ENCODE results near the gene CAMTA1. TPM values are rescaled to one million over a fixed set of nuclear protein-coding genes. Genes with fewer than 3 reads are reported as not detected.

CAMTA1 gene
- total RNA-seq, 2 donors from 2014 or later = 100 to 102 TPM

DNA sequence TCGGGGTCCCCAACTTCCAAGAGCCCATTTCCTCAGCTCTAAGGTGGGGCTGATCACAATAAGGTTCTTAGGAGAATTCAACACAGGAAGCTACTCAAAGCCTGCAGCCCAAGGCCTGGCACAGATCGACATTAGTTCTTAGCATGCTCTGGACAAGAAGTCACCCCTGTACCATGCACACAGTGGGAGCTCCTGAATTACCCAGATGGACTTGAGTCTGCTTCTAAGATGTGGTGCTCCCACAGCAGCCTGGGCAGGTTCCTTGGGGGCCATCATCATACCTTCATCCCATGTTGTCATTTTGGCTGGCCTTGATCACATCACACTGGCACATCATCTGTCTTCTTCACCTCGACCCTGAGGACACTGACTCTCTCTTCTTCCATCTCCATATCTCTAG is 832.6 kb downstream of the CAMTA1 start:
- 82% methylated on average over 3 of the region's 3 CpGs for WGBS
- no peak overlapping the region for H3K27ac ChIP-seq
- TF ChIP-seq POLR2A (IDR thresholded peaks at IDR 0.05) (no peak), POLR2AphosphoS5 (IDR thresholded peaks at IDR 0.05) (no peak)
- TF ChIP-seq, protein P1, sequence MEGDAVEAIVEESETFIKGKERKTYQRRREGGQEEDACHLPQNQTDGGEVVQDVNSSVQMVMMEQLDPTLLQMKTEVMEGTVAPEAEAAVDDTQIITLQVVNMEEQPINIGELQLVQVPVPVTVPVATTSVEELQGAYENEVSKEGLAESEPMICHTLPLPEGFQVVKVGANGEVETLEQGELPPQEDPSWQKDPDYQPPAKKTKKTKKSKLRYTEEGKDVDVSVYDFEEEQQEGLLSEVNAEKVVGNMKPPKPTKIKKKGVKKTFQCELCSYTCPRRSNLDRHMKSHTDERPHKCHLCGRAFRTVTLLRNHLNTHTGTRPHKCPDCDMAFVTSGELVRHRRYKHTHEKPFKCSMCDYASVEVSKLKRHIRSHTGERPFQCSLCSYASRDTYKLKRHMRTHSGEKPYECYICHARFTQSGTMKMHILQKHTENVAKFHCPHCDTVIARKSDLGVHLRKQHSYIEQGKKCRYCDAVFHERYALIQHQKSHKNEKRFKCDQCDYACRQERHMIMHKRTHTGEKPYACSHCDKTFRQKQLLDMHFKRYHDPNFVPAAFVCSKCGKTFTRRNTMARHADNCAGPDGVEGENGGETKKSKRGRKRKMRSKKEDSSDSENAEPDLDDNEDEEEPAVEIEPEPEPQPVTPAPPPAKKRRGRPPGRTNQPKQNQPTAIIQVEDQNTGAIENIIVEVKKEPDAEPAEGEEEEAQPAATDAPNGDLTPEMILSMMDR (IDR thresholded peaks at IDR 0.05) = no peak
- no peaks in the 10 kb centered on the region for H3K9me3 ChIP-seq
- no peaks in the 10 kb centered on the region for H3K36me3 ChIP-seq
- DNase-seq (ENCODE audit: low spot score) = no peak
- intact Hi-C loops (cut with DNase I) = no loop called here
- no peak overlapping the region for H3K4me3 ChIP-seq
- H3K4me1 ChIP-seq (replicated peaks) = no peaks in the 10 kb centered on the region
- H3K27me3 ChIP-seq (replicated peaks; ENCODE audit: insufficient read depth) = peaks cover 5% of the 10 kb centered on the region

DNA sequence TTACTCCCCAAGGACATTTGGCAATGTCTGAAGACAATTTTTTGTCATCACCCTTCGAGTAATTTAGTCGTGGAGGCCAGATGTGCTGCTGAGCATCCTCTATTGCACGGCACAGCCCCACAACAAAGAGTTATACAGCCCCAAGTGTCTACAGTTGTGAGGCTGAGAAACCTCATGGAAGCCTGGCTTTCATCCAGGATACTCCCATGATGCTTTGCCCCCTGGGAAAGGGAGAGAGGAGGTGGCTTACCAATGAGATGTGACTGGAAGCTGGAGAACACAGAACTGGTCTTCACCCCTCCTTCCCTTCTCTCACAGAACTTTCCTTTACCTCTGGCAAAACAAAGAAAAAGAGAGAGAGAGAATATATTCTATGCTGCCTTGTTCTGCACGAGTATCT is 834.9 kb downstream of the CAMTA1 start:
- intact Hi-C loops (cut with DNase I) = no loop called here
- Histone ChIP-seq H3K9me3 (no peaks in the 10 kb centered on the region), H3K27ac (no peak overlapping the region), H3K4me1 (replicated peaks) (no peaks in the 10 kb centered on the region), H3K27me3 (replicated peaks; ENCODE audit: insufficient read depth) (peaks cover 5% of the 10 kb centered on the region), H3K4me3 (no peak overlapping the region), H3K36me3 (no peaks in the 10 kb centered on the region)
- no peak for TF ChIP-seq POLR2A (IDR thresholded peaks at IDR 0.05)
- TF ChIP-seq, protein P1 (IDR thresholded peaks at IDR 0.05) = no peak
- no peak for TF ChIP-seq POLR2AphosphoS5 (IDR thresholded peaks at IDR 0.05)
- WGBS = 76% methylated on average over 4 of the region's 4 CpGs
- DNase-seq (ENCODE audit: low spot score) = no peak

DNA sequence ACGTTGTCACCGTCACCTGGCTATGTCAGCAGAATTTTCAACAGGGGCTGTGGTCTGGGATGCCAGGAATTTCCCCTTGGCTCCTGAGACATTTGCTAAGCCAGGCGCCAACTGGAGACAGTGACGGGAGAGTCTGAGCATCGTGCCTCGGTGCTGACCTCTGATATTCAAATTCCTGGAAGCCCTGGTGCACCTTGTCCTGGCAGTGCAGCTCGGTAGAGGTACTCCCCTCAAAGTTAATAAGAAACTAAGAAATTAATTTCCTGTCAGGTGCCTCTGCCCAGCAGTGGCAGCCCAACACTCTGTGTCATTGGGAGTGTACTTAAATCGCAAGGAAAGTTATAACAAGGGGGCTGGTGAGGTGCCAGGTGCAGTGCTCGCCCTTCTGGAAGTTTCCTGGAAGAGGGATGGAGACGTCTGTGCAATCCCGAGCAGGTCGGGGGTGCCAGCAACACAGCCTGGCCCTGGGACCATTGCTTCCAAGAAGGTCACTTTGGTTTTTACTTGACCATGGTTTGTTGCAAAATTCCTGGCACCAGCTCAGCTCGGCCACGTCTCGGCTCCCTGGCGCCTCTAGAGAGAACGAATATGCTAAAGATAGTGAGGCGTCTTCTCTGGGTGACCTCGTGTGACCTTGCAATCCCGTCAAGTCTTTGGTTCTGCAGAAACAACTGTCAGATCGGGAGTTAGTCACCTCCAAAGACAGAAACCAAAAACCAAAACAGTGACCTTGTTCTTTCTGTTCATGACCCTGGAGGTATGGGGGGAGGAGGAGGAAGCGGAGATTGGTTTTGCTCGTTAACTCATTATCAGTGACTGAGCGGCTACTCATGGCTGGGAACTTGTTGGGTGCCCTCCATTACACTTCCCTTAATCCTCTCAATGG is 836.3 kb downstream of the CAMTA1 start:
- Histone ChIP-seq H3K36me3 (no peaks in the 10 kb centered on the region), H3K4me3 (no peak overlapping the region), H3K27ac (no peak overlapping the region), H3K27me3 (replicated peaks; ENCODE audit: insufficient read depth) (peaks cover 5% of the 10 kb centered on the region), H3K9me3 (no peaks in the 10 kb centered on the region), H3K4me1 (replicated peaks) (no peaks in the 10 kb centered on the region)
- 52% methylated on average over 24 of the region's 24 CpGs for WGBS
- no peak for TF ChIP-seq POLR2AphosphoS5 (IDR thresholded peaks at IDR 0.05)
- no peak for TF ChIP-seq POLR2A (IDR thresholded peaks at IDR 0.05)
- TF ChIP-seq, protein P1 (IDR thresholded peaks at IDR 0.05) = no peak
- intact Hi-C loops (cut with DNase I) = no loop called here
- DNase-seq (ENCODE audit: low spot score) = no peak

DNA sequence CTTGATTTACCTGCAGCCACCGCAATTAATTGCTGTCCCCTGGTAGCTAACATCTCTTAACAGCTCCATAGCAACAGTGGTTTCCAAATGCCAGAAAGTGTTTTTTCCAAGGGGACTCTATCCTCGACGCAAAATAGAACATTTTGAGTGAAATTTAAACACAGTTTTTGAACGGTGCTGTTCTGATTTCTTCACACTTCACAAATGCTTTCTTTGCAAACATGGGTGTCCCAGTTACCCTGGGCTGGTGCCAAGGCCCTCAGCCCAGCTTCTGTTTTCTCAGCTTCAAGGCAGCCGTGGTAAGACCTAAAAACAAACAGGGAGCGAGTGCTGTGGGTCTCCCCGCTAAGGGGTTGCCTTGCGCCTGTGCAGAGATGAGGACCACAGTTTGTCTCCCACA is 838.6 kb downstream of the CAMTA1 start:
- no peak overlapping the region for H3K4me3 ChIP-seq
- no peaks in the 10 kb centered on the region for H3K9me3 ChIP-seq
- WGBS = 63% methylated on average over 8 of the region's 8 CpGs
- TF ChIP-seq POLR2AphosphoS5 (IDR thresholded peaks at IDR 0.05) (no peak), POLR2A (IDR thresholded peaks at IDR 0.05) (no peak)
- TF ChIP-seq, protein P1 (IDR thresholded peaks at IDR 0.05) = no peak
- H3K36me3 ChIP-seq = no peaks in the 10 kb centered on the region
- no peak for DNase-seq (ENCODE audit: low spot score)
- intact Hi-C loops (cut with DNase I) = no loop called here
- H3K27ac ChIP-seq = no peak overlapping the region
- H3K4me1 ChIP-seq (replicated peaks) = no peaks in the 10 kb centered on the region
- H3K27me3 ChIP-seq (replicated peaks; ENCODE audit: insufficient read depth) = peaks cover 5% of the 10 kb centered on the region

Data from prostate gland (tissue), 2 donors.